Panc1 (cell line): ENCODE data around the gene ADAD1. TPM values are rescaled to one million over a fixed set of nuclear protein-coding genes. Genes with fewer than 3 reads are reported as not detected.

ENCODE experiments used
- ATAC-seq: fragments of 200-7000 bp; cut with Tn5 transposase; 2 replicates; pipeline ENCODE4 v1.9.1; 2020; ENCODE audit warnings: mild to moderate bottlenecking, moderate library complexity
- Bru-seq: library from RNA; stranded (reverse); fragments of 400-500 nt; gene quantifications from one replicate; lab custom pipeline; 2021; lab: Mats Ljungman, UMichigan
- BruChase-seq, 2 experiments: library from RNA; stranded (reverse); fragments of 400-500 nt; gene quantifications; one replicate each; lab custom pipeline; 2021; lab: Mats Ljungman, UMichigan
- BruUV-seq: library from RNA; stranded (reverse); fragments of 400-500 nt; replicated peaks from 2 replicates; lab custom pipeline; 2021; lab: Mats Ljungman, UMichigan
- CTCF ChIA-PET: fragments of 300-600 bp; sonication (Branson Sonifier 250); formaldehyde crosslinking; loops from one replicate; lab custom pipeline; 2022; ENCODE audit warnings: antibody characterized with exemption; lab: Charles Lee
- POLR2A ChIA-PET: fragments of 300-600 bp; sonication (Branson Sonifier 250); formaldehyde crosslinking; loops from one replicate; lab custom pipeline; 2022; ENCODE audit warnings: antibody characterized with exemption; lab: Charles Lee
- DNase-seq: peaks from one replicate; pipeline ENCODE4 v3.0.0-alpha.2; 2010; ENCODE audit warnings: low read depth, low spot score
- H3K27ac ChIP-seq: 2 replicates; pipeline ENCODE4 v1.5.1; 2011; ENCODE audit warnings: mild to moderate bottlenecking, low read length, inconsistent platforms
- H3K27me3 ChIP-seq: fragments of 200-500 bp; sonication (Bioruptor generic); 2 replicates; pipeline ENCODE4 v1.6.0; 2014; ENCODE audit warnings: low read length, inconsistent platforms; ENCODE audit not compliant: control insufficient read depth, insufficient read depth
- H3K36me3 ChIP-seq: fragments of 200-500 bp; sonication (Bioruptor generic); 2 replicates; pipeline ENCODE4 v1.5.1; 2014; ENCODE audit warnings: inconsistent platforms, mild to moderate bottlenecking, low read length, moderate library complexity; ENCODE audit not compliant: control insufficient read depth, insufficient read depth
- H3K4me1 ChIP-seq: 2 replicates; pipeline ENCODE4 v1.5.1; 2011; ENCODE audit warnings: inconsistent platforms, mild to moderate bottlenecking, low read length, moderate library complexity; ENCODE audit not compliant: control insufficient read depth, insufficient read depth
- H3K4me3 ChIP-seq, 2 experiments: 2 replicates each; pipeline ENCODE4 v1.5.1; 2011 to 2012; ENCODE audit warnings: low read depth in 2 of 2, low read length in 2 of 2, mild to moderate bottlenecking in 2 of 2, inconsistent platforms in 1 of 2, moderate library complexity in 1 of 2
- H3K9me3 ChIP-seq: fragments of 200-500 bp; sonication (Bioruptor generic); 2 replicates; pipeline ENCODE4 v1.5.1; 2014; ENCODE audit warnings: low read depth, mild to moderate bottlenecking, inconsistent platforms, low read length, moderate library complexity; ENCODE audit not compliant: control insufficient read depth, insufficient read depth
- CTCF ChIP-seq: fragments of 450-650 bp; IDR thresholded peaks from 2 replicates; pipeline ENCODE4 v1.5.1; 2017; ENCODE audit warnings: mild to moderate bottlenecking
- POLR2AphosphoS5 ChIP-seq: IDR thresholded peaks from 2 replicates; pipeline ENCODE4 v1.6.1; 2012; ENCODE audit warnings: mild to moderate bottlenecking, low read depth, low read length, moderate library complexity
- REST ChIP-seq, 2 experiments: IDR thresholded peaks; 2 replicates each; pipeline ENCODE4 v1.6.1; 2011 to 2012; ENCODE audit warnings: low read depth in 2 of 2, control low read depth in 1 of 2, low read length in 1 of 2, mild to moderate bottlenecking in 1 of 2, moderate library complexity in 1 of 2; ENCODE audit not compliant: insufficient read depth in 1 of 2
- SIN3A ChIP-seq: IDR thresholded peaks from 2 replicates; pipeline ENCODE4 v1.6.1; 2012; ENCODE audit warnings: low read depth, mild to moderate bottlenecking, low read length, moderate library complexity, borderline replicate concordance; ENCODE audit not compliant: insufficient read depth
- TCF7L2 ChIP-seq: IDR thresholded peaks from 2 replicates; pipeline ENCODE4 v1.6.1; 2011; ENCODE audit warnings: mild to moderate bottlenecking, low read depth, low read length, inconsistent platforms
- in situ Hi-C: cut with HindIII; loops from 2 replicates; pipeline ENCODE4 v1.10.0; 2016; ENCODE audit warnings: low sequenced_read_pairs, low pct_unique_long_range_greater_than_20kb
- intact Hi-C: fragments of 100-400 bp; cut with micrococcal nuclease; formaldehyde crosslinking; loops from one replicate; pipeline ENCODE4 v1.10.0; 2022; ENCODE audit not compliant: unreplicated experiment
- long read RNA-seq: library from polyadenylated mRNA; unstranded; transcript quantifications from one replicate; pipeline ENCODE4 v2.0.0, GENCODE V29; 2021; ENCODE audit not compliant: unreplicated experiment
- polyA plus RNA-seq: library from polyadenylated mRNA; unstranded; fragments of >200 nt; gene quantifications from one replicate; pipeline ENCODE4 v1.2.1, GENCODE V29; 2012; ENCODE audit warnings: missing spikeins; ENCODE audit not compliant: insufficient read length
- total RNA-seq: library from RNA; stranded (reverse); gene quantifications from one replicate; pipeline ENCODE4 v1.2.1, GENCODE V29; 2021; ENCODE audit not compliant: unreplicated experiment

ADAD1 gene
- not detected for total RNA-seq
- polyA plus RNA-seq, result not detected
- not detected for Bru-seq, nascent RNA
- BruChase-seq, experiment 1, labeled RNA remaining after a 2-hour chase, result not detected
- BruChase-seq, experiment 2, labeled RNA remaining after a 6-hour chase, result percentile 2 among the genes with signal in this experiment
- long read RNA-seq, result 0 reads

- in situ Hi-C loops (no loop called here), intact Hi-C loops (no loop called here)
- Histone ChIP-seq H3K9me3 (no peaks in the 10 kb centered on the region), H3K27ac (no peak within 1 kb of the TSS), H3K4me1 (no peaks in the 10 kb centered on the region), H3K36me3 (no peaks in the 10 kb centered on the region), H3K4me3 (no peak within 1 kb of the TSS), H3K27me3 (no peaks in the 10 kb centered on the region)
- TF ChIP-seq SIN3A (no peak), CTCF (no peak)
- ChIA-PET CTCF (no interaction called here), POLR2A (no interaction called here)
- no peak for ATAC-seq
- no TSS peak for BruUV-seq
- no peak for DNase-seq
Measured at GRCh38 chr4:122378711-122379110, at the start of gene ADAD1. ADAD1 (plus strand) TSS chr4:122379011; CDS start chr4:122380070, 1,059 bp downstream.

- DNase-seq (no peak), ATAC-seq (no peak)
- H3K4me3 ChIP-seq, result no peak overlapping the region
- POLR2A ChIA-PET, result no interaction called here
- TF ChIP-seq TCF7L2, result no peak
- TF ChIP-seq POLR2AphosphoS5, result no peak
- no peak for TF ChIP-seq CTCF
- TF ChIP-seq REST (IDR thresholded peaks at IDR 0.05; ENCODE audit: insufficient read depth in 1 of 2, low read depth in 2 of 2, low read length in 1 of 2), result no peak
- TF ChIP-seq SIN3A, result no peak
- H3K27me3 ChIP-seq, result no peaks in the 10 kb centered on the region
- H3K4me1 ChIP-seq, result no peaks in the 10 kb centered on the region
- in situ Hi-C loops, result no loop called here
- intact Hi-C loops, result no loop called here
- no TSS peak for BruUV-seq
- CTCF ChIA-PET, result no interaction called here
- H3K27ac ChIP-seq, result no peak overlapping the region
- H3K9me3 ChIP-seq, result no peaks in the 10 kb centered on the region
- no peaks in the 10 kb centered on the region; the same call in 1 of the 2 replicates for H3K36me3 ChIP-seq
Measured at GRCh38 chr4:122329876-122330565, 48.8 kb upstream of the ADAD1 start.
